HepG2 (cell line): ENCODE measurements around the gene NFASC. TPM values are rescaled to one million over a fixed set of nuclear protein-coding genes. Genes with fewer than 3 reads are reported as not detected.

ENCODE experiments used
- ATAC-seq: fragments of 200-7000 bp; cut with Tn5 transposase; 3 replicates; pipeline ENCODE4 v1.9.1; 2020; ENCODE audit warnings: mild to moderate bottlenecking, moderate library complexity
- BruUV-seq: library from RNA; stranded (reverse); fragments of 400-500 nt; replicated peaks from 2 replicates; lab custom pipeline; 2021; lab: Mats Ljungman, UMichigan
- CTCF ChIA-PET: fragments of 300-600 bp; formaldehyde crosslinking; extraction: SDS; loops from one replicate; lab custom pipeline; 2021; ENCODE audit warnings: low total read pairs, inconsistent platforms, low intra/inter-chr PET ratio; lab: Yijun Ruan, JAX
- POLR2A ChIA-PET: fragments of 350-600 bp; sonication (Branson Sonifier 250); formaldehyde crosslinking; loops from one replicate; lab custom pipeline; 2020; ENCODE audit warnings: antibody characterized with exemption, inconsistent platforms; lab: Yijun Ruan, JAX
- DNase-seq: peaks from one replicate; pipeline ENCODE4 v3.0.0-alpha.2; 2015; ENCODE audit warnings: low spot score
- FAIRE-seq: peaks from 3 replicates; lab custom pipeline; 2011; peaks lifted over from hg19 to GRCh38; lab: Jason Lieb, UNC
- H2AFZ ChIP-seq: one replicate; pipeline ENCODE4 v1.6.1; 2011; ENCODE audit warnings: low read length, inconsistent platforms
- H3K27ac ChIP-seq: fragments of 300-600 bp; 3 replicates; pipeline ENCODE4 v1.8.0; 2011; ENCODE audit warnings: mixed run types, mild to moderate bottlenecking, mixed read lengths, low read length, inconsistent platforms; ENCODE audit not compliant: insufficient read depth; ENCODE audit errors: extremely low read length
- H3K27me3 ChIP-seq, 2 experiments: fragments of 200-600 bp in 1 of 2; 2 replicates in 1 of 2; 3 replicates in 1 of 2; pipeline versions ENCODE4 v1.6.0 to v1.8.0; 2011; ENCODE audit warnings: low read length in 2 of 2, mild to moderate bottlenecking in 2 of 2, moderate library complexity in 2 of 2, inconsistent platforms in 1 of 2; ENCODE audit not compliant: insufficient read depth in 2 of 2, control insufficient read depth in 1 of 2
- H3K36me3 ChIP-seq, 2 experiments: fragments of 200-600 bp in 1 of 2; replicated peaks in 1 of 2; 2 replicates in 1 of 2; 3 replicates in 1 of 2; pipeline versions ENCODE4 v1.5.1 to v1.8.0; 2011; ENCODE audit warnings: low read length in 2 of 2, inconsistent platforms in 1 of 2; ENCODE audit not compliant: insufficient read depth in 2 of 2, control insufficient read depth in 1 of 2
- H3K4me1 ChIP-seq: 2 replicates; pipeline ENCODE4 v1.5.1; 2012; ENCODE audit warnings: low read length, inconsistent platforms; ENCODE audit not compliant: insufficient read depth
- H3K4me2 ChIP-seq: 2 replicates; pipeline ENCODE4 v1.6.0; 2011; ENCODE audit warnings: low read depth, low read length, inconsistent platforms
- H3K4me3 ChIP-seq, 3 experiments: fragments of 200-600 bp in 1 of 3; sonication (generic), shearing (Covaris generic) in 1 of 3; replicated peaks in 1 of 3; 2 replicates each; pipeline ENCODE4 v1.5.1; 2011 to 2016; ENCODE audit warnings: low read length in 3 of 3, inconsistent platforms in 2 of 3, low read depth in 2 of 3, mild to moderate bottlenecking in 2 of 3, control low read depth in 1 of 3, mixed read lengths in 1 of 3; ENCODE audit not compliant: insufficient read depth in 1 of 3
- H3K79me2 ChIP-seq: one replicate; pipeline ENCODE4 v1.6.1; 2011; ENCODE audit warnings: low read length, inconsistent platforms; ENCODE audit not compliant: insufficient read depth
- H3K9ac ChIP-seq: 2 replicates; pipeline ENCODE4 v1.6.0; 2011; ENCODE audit warnings: mild to moderate bottlenecking, low read depth, low read length, inconsistent platforms; ENCODE audit not compliant: insufficient read depth
- H3K9me3 ChIP-seq: 2 replicates; pipeline ENCODE4 v1.5.1; 2012; ENCODE audit warnings: mild to moderate bottlenecking, low read length
- H4K20me1 ChIP-seq: 2 replicates; pipeline ENCODE4 v1.6.0; 2011; ENCODE audit warnings: inconsistent platforms, mild to moderate bottlenecking, low read length, moderate library complexity; ENCODE audit not compliant: insufficient read depth
- HDAC6 ChIP-seq: fragments of 200-600 bp; sonication (generic); IDR thresholded peaks from 2 replicates; pipeline ENCODE4 v1.7.0; 2017; ENCODE audit warnings: mild to moderate bottlenecking, antibody characterized with exemption, low read length, low read depth
- PPARG ChIP-seq: conservative IDR thresholded peaks from 2 replicates; pipeline ENCODE4 v1.6.1; 2016; ENCODE audit warnings: missing biosample characterization, missing genetic modification reagents
- ZNF513 ChIP-seq: sonication (generic); formaldehyde crosslinking; conservative IDR thresholded peaks from 2 replicates; pipeline ENCODE4 v1.5.0; 2020; ENCODE audit warnings: missing genetic modification reagents
- ZNF773 ChIP-seq: sonication (generic); formaldehyde crosslinking; IDR thresholded peaks from 2 replicates; pipeline ENCODE4 v1.4.0; 2020; ENCODE audit warnings: missing genetic modification reagents, borderline replicate concordance
- ZNF780A ChIP-seq: sonication (generic); formaldehyde crosslinking; IDR thresholded peaks from 2 replicates; pipeline ENCODE4 v1.8.0; 2022; ENCODE audit warnings: mild to moderate bottlenecking, missing genetic modification reagents, moderate library complexity
- ZNF784 ChIP-seq: sonication (generic); formaldehyde crosslinking; IDR thresholded peaks from 2 replicates; pipeline ENCODE4 v1.5.1; 2020; ENCODE audit warnings: missing genetic modification reagents, mild to moderate bottlenecking, borderline replicate concordance
- WGBS: methylation state at CpG from one replicate; pipeline ENCODE4 v1.1.6; 2017; ENCODE audit warnings: low lambda C conversion rate; 5-methylcytosine and 5-hydroxymethylcytosine counted together
- in situ Hi-C: cut with HindIII; loops from 2 replicates; pipeline ENCODE4 v1.10.0; 2017; ENCODE audit warnings: low pct_unique_long_range_greater_than_20kb; ENCODE audit not compliant: extremely low pct_ligation_motif_present
- intact Hi-C: fragments of 100-400 bp; cut with micrococcal nuclease; formaldehyde crosslinking; loops from one replicate; pipeline ENCODE4 v1.10.0; 2022; ENCODE audit not compliant: unreplicated experiment
- polyA plus RNA-seq, 8 experiments: library from polyadenylated mRNA; depleted of rRNA in 3 of 8; stranded (reverse) in 7 of 8; unstranded in 1 of 8; fragments of >200 nt; fragmentation: Illumina TruSeq in 4 of 8; extraction: Trizol in 4 of 8; gene quantifications; 2 replicates each; pipeline versions ENCODE4 v1.2.1 to v1.2.3, GENCODE V29; 2011 to 2016; ENCODE audit warnings: low read depth in 4 of 8, missing spikeins in 1 of 8, mixed read lengths in 1 of 8; ENCODE audit not compliant: insufficient read depth in 1 of 8
- total RNA-seq, 5 experiments: library from RNA; depleted of rRNA; stranded (reverse); fragments of >200 nt; fragmentation: Illumina TruSeq; extraction: Trizol; gene quantifications; 2 replicates each; pipeline ENCODE4 v1.2.3, GENCODE V29; 2016; ENCODE audit warnings: low read depth in 1 of 5
- TF ChIP-seq, protein P1 (sequence below): sonication (generic); formaldehyde crosslinking; IDR thresholded peaks from 2 replicates; pipeline ENCODE4 v1.8.0; 2022; ENCODE audit warnings: mild to moderate bottlenecking, missing genetic modification reagents; ENCODE audit not compliant: insufficient replicate concordance

The NFASC gene
- total and polyA plus RNA-seq, 2 of the 13 experiments (the other 11 are each of a cell fraction or from before 2014, with no cell fraction given), result not detected

GRCh38 chr1:204937901-204938300 lies 67.2 kb downstream of the NFASC start:
- intact Hi-C loops, result no loop called here
- POLR2A ChIA-PET, result no interaction called here
- 9% methylated on average over 9 of the region's 11 CpGs for WGBS

More at GRCh38 chr1:204937901-204938300, 67.2 kb downstream of the NFASC start:
- Histone ChIP-seq H3K9ac (no peak overlapping the region), H4K20me1 (no peaks in the 10 kb centered on the region), H3K27ac (no peak overlapping the region), H3K36me3 (no peaks in the 10 kb centered on the region), H3K4me3 (no peak overlapping the region)
- BruUV-seq, result no TSS peak
- CTCF ChIA-PET, result no interaction called here
- TF ChIP-seq HDAC6 (no peak), ZNF773 (CRISPR knock-in tag) (no peak), ZNF513 (CRISPR knock-in tag) (no peak), ZNF780A (no peak), PPARG (no peak), ZNF784 (CRISPR knock-in tag) (no peak)
- TF ChIP-seq, protein P1, sequence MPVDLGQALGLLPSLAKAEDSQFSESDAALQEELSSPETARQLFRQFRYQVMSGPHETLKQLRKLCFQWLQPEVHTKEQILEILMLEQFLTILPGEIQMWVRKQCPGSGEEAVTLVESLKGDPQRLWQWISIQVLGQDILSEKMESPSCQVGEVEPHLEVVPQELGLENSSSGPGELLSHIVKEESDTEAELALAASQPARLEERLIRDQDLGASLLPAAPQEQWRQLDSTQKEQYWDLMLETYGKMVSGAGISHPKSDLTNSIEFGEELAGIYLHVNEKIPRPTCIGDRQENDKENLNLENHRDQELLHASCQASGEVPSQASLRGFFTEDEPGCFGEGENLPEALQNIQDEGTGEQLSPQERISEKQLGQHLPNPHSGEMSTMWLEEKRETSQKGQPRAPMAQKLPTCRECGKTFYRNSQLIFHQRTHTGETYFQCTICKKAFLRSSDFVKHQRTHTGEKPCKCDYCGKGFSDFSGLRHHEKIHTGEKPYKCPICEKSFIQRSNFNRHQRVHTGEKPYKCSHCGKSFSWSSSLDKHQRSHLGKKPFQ, result no peak
- TF ChIP-seq, all 625 proteins: peak for 0
- Histone ChIP-seq H2AFZ (no peak overlapping the region), H3K27me3 (peaks cover 2 to 25% of the 10 kb centered on the region in 2 experiments; a peak in 4 of 5 replicates), H3K4me1 (no peaks in the 10 kb centered on the region), H3K9me3 (no peaks in the 10 kb centered on the region), H3K4me2 (no peak overlapping the region), H3K79me2 (no peaks in the 10 kb centered on the region)
- FAIRE-seq (no peak), DNase-seq (no peak), ATAC-seq (no peak)
- in situ Hi-C loops, result no loop called here
